Measurements from ENCODE around the gene ITSN1.

- TF ChIP-seq CTCF (IDR thresholded peaks at IDR 0.05; ENCODE audit: low read depth, low read length, poor library complexity, severe bottlenecking) (no peak), EZH2phosphoT487 (IDR thresholded peaks at IDR 0.05; ENCODE audit: borderline replicate concordance, low read length) (no peak)
These were observed 173.9 kb downstream of the ITSN1 start for GRCh38 chr21:33816174-33816573.

All from DOHH2 (cell line).